Stimulated activated naive CD8-positive, alpha-beta T cell treated with anti-CD3 and anti-CD28 coated beads, Interleukin-15, amount 100 ng/mL, for 72 hours (primary cell): ENCODE measurements around the gene ARHGAP26.

Experiments
- ATAC-seq: fragments of 150-1000 bp; cut with Tn5 transposase; 2 replicates; pipeline ENCODE4 v1.10.0; 2021; ENCODE audit warnings: mild to moderate bottlenecking, moderate library complexity
- DNase-seq, 2 donors: peaks; one replicate each; pipeline ENCODE4 v3.0.0; 2021 to 2022
- H3K27ac Mint-ChIP-seq, 2 donors: one replicate each; pipeline ENCODE4 v1.8.0; 2022; ENCODE audit warnings: mild to moderate bottlenecking in 2 of 2, mixed read lengths in 2 of 2, moderate library complexity in 2 of 2
- H3K27me3 Mint-ChIP-seq: one replicate; pipeline ENCODE4 v1.8.0; 2022; ENCODE audit warnings: mixed read lengths
- H3K4me1 Mint-ChIP-seq: one replicate; pipeline ENCODE4 v1.8.0; 2022; ENCODE audit warnings: mild to moderate bottlenecking, mixed read lengths
- H3K4me3 Mint-ChIP-seq, 2 donors: one replicate each; pipeline ENCODE4 v1.8.0; 2022; ENCODE audit warnings: mild to moderate bottlenecking in 2 of 2, mixed read lengths in 2 of 2, moderate library complexity in 1 of 2
- H3K9me3 Mint-ChIP-seq, 2 donors: one replicate each; pipeline ENCODE4 v1.8.0; 2022; ENCODE audit warnings: mixed read lengths in 2 of 2

Gene ARHGAP26

GRCh38 chr5:143120460-143121134, 350.4 kb downstream of the ARHGAP26 start:
- H3K9me3 Mint-ChIP-seq = no peaks in the 10 kb centered on the region
- H3K27me3 Mint-ChIP-seq = no peaks in the 10 kb centered on the region
- peak overlapping the region in 1 of 2 donors; percentile 30 for H3K27ac Mint-ChIP-seq
- no peak for ATAC-seq
- DNase-seq = no peak
- H3K4me3 Mint-ChIP-seq = no peak overlapping the region
- peaks cover 43% of the 10 kb centered on the region for H3K4me1 Mint-ChIP-seq

- H3K27ac Mint-ChIP-seq = no peak overlapping the region
- H3K27me3 Mint-ChIP-seq = no peaks in the 10 kb centered on the region
- no peak overlapping the region for H3K4me3 Mint-ChIP-seq
- peak in 1 of 2 donors; percentile 39 for DNase-seq
- H3K9me3 Mint-ChIP-seq = no peaks in the 10 kb centered on the region
- peak; percentile 93 for ATAC-seq
- H3K4me1 Mint-ChIP-seq = peaks cover 44% of the 10 kb centered on the region
Observed at GRCh38 chr5:143121135-143121475, 350.9 kb downstream of the ARHGAP26 start.

- H3K9me3 Mint-ChIP-seq = no peaks in the 10 kb centered on the region
- H3K27me3 Mint-ChIP-seq = no peaks in the 10 kb centered on the region
- no peak for DNase-seq
- no peak for ATAC-seq
- H3K4me1 Mint-ChIP-seq = peaks cover 24% of the 10 kb centered on the region
- H3K4me3 Mint-ChIP-seq = no peak overlapping the region
- no peak overlapping the region for H3K27ac Mint-ChIP-seq
Observed at GRCh38 chr5:143124593-143124992, 354.4 kb downstream of the ARHGAP26 start.

- no peak for ATAC-seq
- H3K4me1 Mint-ChIP-seq = peaks cover 11% of the 10 kb centered on the region
- no peaks in the 10 kb centered on the region for H3K27me3 Mint-ChIP-seq
- H3K4me3 Mint-ChIP-seq = no peak overlapping the region
- no peaks in the 10 kb centered on the region for H3K9me3 Mint-ChIP-seq
- DNase-seq = no peak
- no peak overlapping the region for H3K27ac Mint-ChIP-seq
Observed at GRCh38 chr5:143126174-143127019, 356.2 kb downstream of the ARHGAP26 start.

- H3K4me1 Mint-ChIP-seq = peaks cover 16% of the 10 kb centered on the region
- no peak overlapping the region for H3K4me3 Mint-ChIP-seq
- DNase-seq = no peak
- no peak for ATAC-seq
- no peak overlapping the region for H3K27ac Mint-ChIP-seq
- H3K9me3 Mint-ChIP-seq = no peaks in the 10 kb centered on the region
- H3K27me3 Mint-ChIP-seq = no peaks in the 10 kb centered on the region
Observed at GRCh38 chr5:143128412-143129071, 358.4 kb downstream of the ARHGAP26 start.

GRCh38 chr5:143129203-143129602, 359.0 kb downstream of the ARHGAP26 start:
- no peak overlapping the region for H3K27ac Mint-ChIP-seq
- peaks cover 16% of the 10 kb centered on the region for H3K4me1 Mint-ChIP-seq
- no peak overlapping the region for H3K4me3 Mint-ChIP-seq
- ATAC-seq = no peak
- H3K27me3 Mint-ChIP-seq = no peaks in the 10 kb centered on the region
- DNase-seq = no peak
- H3K9me3 Mint-ChIP-seq = no peaks in the 10 kb centered on the region

GRCh38 chr5:143129910-143130612, 359.9 kb downstream of the ARHGAP26 start:
- DNase-seq = no peak
- H3K27ac Mint-ChIP-seq = no peak overlapping the region
- H3K4me3 Mint-ChIP-seq = no peak overlapping the region
- no peak for ATAC-seq
- H3K9me3 Mint-ChIP-seq = no peaks in the 10 kb centered on the region
- no peaks in the 10 kb centered on the region for H3K27me3 Mint-ChIP-seq
- H3K4me1 Mint-ChIP-seq = peaks cover 11% of the 10 kb centered on the region

- Mint-ChIP-seq H3K27me3 (no peaks in the 10 kb centered on the region), H3K27ac (no peak overlapping the region), H3K4me1 (peaks cover 5% of the 10 kb centered on the region), H3K9me3 (no peaks in the 10 kb centered on the region), H3K4me3 (no peak overlapping the region)
- ATAC-seq (no peak), DNase-seq (no peak)
Observed at GRCh38 chr5:143130613-143131305, 360.6 kb downstream of the ARHGAP26 start.

GRCh38 chr5:143131972-143132371, 361.8 kb downstream of the ARHGAP26 start:
- H3K4me1 Mint-ChIP-seq = peaks cover 5% of the 10 kb centered on the region
- H3K27ac Mint-ChIP-seq = no peak overlapping the region
- H3K4me3 Mint-ChIP-seq = no peak overlapping the region
- ATAC-seq (no peak), DNase-seq (no peak)
- no peaks in the 10 kb centered on the region for H3K27me3 Mint-ChIP-seq
- no peaks in the 10 kb centered on the region for H3K9me3 Mint-ChIP-seq

GRCh38 chr5:143132739-143133138, 362.6 kb downstream of the ARHGAP26 start:
- ATAC-seq (no peak), DNase-seq (no peak)
- Mint-ChIP-seq H3K27me3 (no peaks in the 10 kb centered on the region), H3K27ac (no peak overlapping the region), H3K4me3 (no peak overlapping the region), H3K9me3 (no peaks in the 10 kb centered on the region), H3K4me1 (peaks cover 5% of the 10 kb centered on the region)

GRCh38 chr5:143133721-143134120, 363.5 kb downstream of the ARHGAP26 start:
- Mint-ChIP-seq H3K27ac (no peak overlapping the region), H3K4me1 (peaks cover 5% of the 10 kb centered on the region), H3K27me3 (no peaks in the 10 kb centered on the region), H3K4me3 (no peak overlapping the region), H3K9me3 (no peaks in the 10 kb centered on the region)
- ATAC-seq = no peak
- no peak for DNase-seq

- H3K27ac Mint-ChIP-seq = no peak overlapping the region
- no peak for DNase-seq
- ATAC-seq = no peak
- peaks cover 5% of the 10 kb centered on the region for H3K4me1 Mint-ChIP-seq
- no peak overlapping the region for H3K4me3 Mint-ChIP-seq
- H3K27me3 Mint-ChIP-seq = no peaks in the 10 kb centered on the region
- H3K9me3 Mint-ChIP-seq = no peaks in the 10 kb centered on the region
Observed at GRCh38 chr5:143134269-143134668, 364.1 kb downstream of the ARHGAP26 start.

- no peak overlapping the region for H3K4me3 Mint-ChIP-seq
- DNase-seq (no peak), ATAC-seq (peak; percentile 43)
- H3K4me1 Mint-ChIP-seq = peaks cover 5% of the 10 kb centered on the region
- no peaks in the 10 kb centered on the region for H3K27me3 Mint-ChIP-seq
- H3K27ac Mint-ChIP-seq = no peak overlapping the region
- no peaks in the 10 kb centered on the region for H3K9me3 Mint-ChIP-seq
Observed at GRCh38 chr5:143134900-143135299, 364.7 kb downstream of the ARHGAP26 start.

GRCh38 chr5:143135832-143136551, 365.8 kb downstream of the ARHGAP26 start:
- peaks cover 5% of the 10 kb centered on the region for H3K4me1 Mint-ChIP-seq
- H3K27me3 Mint-ChIP-seq = no peaks in the 10 kb centered on the region
- H3K27ac Mint-ChIP-seq = no peak overlapping the region
- DNase-seq (no peak), ATAC-seq (no peak)
- no peaks in the 10 kb centered on the region for H3K9me3 Mint-ChIP-seq
- H3K4me3 Mint-ChIP-seq = no peak overlapping the region
